Activated gamma-delta T cell treated with Interleukin-2 at 50 U/mL for 16 hours (primary cell): ENCODE results near the gene HSD11B2.
A peak's percentile ranks its signal among the peaks of the same experiment; 100 is the strongest.

Experiments used
- DNase-seq: peaks from one replicate; pipeline ENCODE4 v3.0.0-alpha.2; 2020

Gene HSD11B2

DNA sequence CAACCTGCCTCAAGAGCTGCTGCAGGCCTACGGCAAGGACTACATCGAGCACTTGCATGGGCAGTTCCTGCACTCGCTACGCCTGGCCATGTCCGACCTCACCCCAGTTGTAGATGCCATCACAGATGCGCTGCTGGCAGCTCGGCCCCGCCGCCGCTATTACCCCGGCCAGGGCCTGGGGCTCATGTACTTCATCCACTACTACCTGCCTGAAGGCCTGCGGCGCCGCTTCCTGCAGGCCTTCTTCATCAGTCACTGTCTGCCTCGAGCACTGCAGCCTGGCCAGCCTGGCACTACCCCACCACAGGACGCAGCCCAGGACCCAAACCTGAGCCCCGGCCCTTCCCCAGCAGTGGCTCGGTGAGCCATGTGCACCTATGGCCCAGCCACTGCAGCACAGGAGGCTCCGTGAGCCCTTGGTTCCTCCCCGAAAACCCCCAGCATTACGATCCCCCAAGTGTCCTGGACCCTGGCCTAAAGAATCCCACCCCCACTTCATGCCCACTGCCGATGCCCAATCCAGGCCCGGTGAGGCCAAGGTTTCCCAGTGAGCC, 5.8 kb downstream of the HSD11B2 start:
- DNase-seq, result no peak

DNA sequence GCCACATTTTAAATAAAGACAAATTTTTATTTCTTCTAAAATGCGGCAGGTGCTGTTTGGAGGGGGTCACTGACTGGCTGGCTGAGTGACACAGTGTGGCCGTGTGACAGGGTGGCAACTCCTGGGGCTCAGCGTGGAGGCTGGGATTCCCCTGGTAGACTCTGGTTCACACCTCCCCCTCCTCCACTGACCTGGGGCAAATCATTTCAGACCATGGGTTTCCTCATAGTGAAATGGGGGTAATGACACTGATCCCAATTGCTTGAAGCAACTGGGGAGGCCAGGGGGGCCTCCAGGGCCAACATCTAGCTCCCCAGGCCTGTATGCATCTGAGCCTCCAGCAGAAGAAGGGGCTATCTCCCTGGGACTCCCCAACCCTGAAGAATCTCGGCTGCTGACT, 6.6 kb downstream of the HSD11B2 start:
- DNase-seq, result no peak

DNA sequence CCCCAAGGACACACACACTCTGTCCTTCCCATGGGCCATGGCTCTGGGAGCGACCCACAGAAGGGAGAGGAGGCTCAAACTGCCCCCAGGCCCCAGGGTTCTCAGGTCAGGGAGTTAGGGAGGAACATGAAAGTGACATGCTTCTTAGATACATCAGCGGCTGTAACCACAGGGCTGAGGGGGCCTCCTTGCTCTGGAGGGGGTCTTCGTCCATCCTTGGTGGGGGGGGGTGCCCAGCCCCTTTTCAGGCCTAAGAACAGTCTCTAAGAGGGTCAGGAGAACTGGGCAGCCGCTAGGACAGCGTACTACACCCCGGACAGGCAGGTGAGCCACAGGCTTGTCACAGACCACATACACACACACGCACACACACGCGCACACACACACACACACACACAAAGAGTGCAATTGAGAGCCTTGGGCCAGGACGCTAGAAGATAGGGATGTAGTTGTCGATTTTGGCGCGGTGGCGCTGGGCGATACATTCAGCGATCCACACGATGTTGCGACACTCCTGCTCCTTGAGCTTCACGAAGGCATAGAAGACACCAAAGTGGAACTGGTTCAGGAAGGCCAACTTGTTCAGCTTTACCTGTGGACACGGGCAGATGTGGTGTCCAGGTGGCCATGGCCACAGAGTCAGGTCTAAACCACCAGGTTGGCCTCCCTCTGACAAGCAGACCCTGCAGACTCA, 7.3 kb downstream of the HSD11B2 start:
- no peak for DNase-seq

DNA sequence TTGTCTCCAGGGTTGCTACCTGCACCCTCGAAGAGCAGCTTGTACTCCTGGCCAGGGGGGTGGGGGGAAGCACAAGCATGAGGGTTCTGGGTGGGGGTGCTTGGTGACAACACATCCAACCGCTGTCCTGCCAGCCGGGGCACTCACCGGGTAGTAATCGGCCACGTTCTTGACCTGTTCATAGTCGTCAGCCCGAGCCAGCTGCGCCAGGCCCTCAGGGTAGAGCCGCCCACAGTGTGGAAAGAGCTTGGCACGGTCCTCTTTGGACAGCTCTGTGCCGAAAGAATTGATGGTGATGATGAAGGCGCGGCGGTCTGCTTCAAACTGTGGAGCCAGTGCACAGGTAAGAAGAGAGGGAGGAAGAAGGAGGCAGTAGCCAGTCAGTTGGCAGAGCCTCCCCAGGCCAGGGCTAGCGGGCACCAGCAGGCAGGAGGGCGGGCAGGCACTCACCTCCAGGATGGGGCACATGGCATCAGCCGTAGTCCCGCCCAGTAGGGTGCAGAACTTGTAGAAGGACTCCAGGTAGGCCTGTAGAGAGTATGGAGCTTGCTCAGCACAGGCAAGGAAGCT, 8.0 kb downstream of the HSD11B2 start:
- DNase-seq, result no peak

DNA sequence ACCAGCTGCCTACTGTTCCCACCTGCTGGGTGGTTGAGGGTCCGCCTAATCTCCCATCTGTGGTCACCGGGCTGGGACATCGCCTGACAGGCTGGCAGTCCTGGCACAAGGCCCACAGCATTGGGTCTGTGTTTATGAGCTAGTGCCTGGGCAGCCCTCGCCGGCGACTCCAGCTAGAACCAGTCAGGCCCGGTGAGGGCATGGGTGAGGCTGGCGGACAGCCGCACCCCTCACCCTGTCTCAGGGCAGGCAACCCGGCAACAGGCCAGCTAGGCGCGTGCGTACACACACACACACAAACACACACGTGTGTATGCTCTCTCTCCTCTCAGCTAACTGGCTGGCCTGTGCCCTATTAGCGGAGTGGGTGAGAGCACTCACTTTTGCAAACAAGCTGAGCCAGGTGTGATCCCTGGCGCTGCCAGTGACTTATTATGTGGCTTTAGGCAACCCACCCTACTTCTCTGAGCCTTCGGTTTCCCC, 10.4 kb downstream of the HSD11B2 start:
- DNase-seq, result no peak

DNA sequence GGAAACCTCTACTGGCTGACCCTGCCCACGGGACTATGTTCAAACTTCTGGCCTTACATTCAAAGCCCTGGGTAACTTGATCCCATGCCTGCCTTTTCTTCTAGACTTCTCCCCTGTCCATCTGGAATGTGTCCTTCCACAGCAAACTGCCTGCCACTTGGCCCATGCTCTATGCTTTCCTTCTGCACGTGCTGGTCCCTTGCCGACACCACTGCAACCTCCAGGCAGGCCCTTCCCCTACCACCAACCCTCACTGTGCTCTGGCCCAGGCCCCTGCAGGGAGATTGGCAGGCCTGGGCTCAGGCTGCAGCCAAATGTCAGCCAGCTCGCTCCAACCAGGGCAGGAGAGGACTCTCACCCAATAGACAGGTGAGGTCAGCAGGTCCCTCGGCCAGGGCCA, 11.0 kb downstream of the HSD11B2 start:
- no peak for DNase-seq

DNA sequence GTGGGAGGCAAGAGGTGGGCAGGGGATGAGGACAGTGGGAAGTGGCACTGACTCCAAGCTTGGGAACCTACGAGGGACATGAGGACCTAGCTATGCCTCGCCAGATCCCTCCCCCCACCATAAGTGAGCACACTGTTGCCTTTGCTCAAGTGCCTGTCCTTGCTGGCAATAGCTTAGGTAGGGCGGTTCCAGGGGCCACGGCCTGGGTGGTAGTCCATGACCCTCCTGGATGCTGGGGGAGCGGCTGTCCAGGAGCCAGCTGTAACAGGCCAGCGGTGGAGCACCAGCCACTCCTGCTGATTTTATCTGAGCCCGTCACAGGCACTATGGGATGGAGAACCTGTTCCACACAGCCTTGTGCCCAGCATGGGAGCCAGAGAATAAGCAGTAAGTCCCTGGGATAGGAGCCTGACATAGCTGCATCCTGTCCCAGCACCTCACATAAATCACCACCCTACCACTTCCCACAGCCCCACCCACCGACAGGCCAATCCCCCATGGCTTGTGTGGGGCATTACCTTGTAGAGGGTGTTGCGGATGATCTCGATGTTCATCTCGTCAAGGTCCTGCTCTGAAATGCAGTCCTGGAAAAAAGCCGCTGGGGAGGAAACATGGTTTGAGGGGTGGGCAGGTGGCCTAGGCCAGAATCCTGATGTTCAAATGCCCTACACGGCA, 11.8 kb downstream of the HSD11B2 start:
- DNase-seq, result no peak

DNA sequence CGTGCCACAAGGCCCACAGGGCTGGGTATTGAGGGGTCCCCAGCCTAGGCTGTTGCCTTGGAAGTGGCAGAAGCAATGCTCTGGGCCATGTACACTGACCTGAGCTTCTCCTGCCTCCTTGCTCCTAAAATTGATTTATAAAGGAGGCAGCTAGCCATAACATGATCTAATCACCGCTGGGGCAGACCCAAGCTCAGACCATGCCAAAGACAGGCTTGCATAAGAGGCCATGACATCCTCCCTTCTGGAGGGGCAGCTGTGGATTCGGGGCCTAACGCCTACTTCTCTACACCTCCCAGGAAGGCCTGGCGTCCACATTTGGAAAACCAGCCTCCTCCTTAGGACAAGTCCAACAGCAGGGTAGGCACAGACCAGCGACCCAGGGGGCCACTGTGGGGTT, 12.3 kb downstream of the HSD11B2 start:
- DNase-seq, result no peak

DNA sequence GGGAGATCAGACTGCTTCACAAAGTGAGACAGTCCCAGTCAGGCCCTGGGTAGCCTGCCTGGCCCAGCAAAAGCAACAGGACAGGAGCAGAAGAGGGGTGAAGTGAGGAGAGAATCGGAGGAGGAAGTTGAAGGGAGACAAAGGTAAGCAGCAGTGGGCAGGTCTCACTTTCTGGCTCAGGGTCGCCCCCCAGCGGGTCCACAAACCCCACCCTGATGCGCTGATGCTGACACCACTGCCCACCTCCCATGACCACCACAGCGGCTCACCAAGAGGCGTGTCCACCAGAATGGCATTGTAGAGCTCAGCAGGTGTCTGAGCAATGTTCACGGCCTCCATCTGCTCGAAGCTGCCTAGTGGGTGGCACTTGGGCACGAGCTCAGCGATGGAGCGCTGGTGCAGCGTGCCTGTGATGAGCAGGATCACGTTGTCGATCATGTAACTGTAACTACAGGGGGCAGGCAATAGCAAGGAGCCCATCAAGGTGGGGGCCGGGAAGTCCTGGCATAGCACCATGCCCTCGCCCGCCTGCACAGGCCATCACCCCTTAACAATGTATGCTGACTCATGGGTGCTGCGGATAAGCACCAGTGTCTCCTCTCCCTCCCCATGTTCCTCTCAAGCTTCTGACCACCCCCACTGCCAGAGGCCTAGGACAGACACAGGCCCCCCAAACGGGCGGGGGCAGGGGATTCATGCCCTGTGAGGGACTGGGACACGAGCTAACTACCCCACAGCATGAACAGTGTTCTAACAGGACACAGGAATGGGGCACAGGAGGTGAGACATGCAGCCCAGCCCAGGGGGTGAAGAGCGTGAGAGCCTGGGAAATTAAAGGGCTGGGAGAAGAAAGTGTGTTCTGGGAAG, 13.6 kb downstream of the HSD11B2 start:
- DNase-seq, result no peak

DNA sequence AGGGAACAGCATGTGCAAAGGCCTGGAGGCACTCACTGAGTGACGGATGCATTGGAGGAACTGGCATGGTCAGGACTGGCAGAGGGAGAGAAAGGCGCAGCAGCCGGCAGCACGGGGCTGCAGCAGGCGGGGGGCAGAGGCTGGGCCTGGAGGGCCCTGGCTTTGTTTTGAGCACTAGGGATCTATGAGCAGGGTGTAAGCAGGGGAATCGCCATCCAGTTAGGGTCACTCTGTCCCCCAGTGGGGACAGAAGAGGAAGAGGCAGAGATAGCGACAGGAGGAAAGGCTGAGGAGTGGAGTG, 14.2 kb downstream of the HSD11B2 start:
- no peak for DNase-seq

DNA sequence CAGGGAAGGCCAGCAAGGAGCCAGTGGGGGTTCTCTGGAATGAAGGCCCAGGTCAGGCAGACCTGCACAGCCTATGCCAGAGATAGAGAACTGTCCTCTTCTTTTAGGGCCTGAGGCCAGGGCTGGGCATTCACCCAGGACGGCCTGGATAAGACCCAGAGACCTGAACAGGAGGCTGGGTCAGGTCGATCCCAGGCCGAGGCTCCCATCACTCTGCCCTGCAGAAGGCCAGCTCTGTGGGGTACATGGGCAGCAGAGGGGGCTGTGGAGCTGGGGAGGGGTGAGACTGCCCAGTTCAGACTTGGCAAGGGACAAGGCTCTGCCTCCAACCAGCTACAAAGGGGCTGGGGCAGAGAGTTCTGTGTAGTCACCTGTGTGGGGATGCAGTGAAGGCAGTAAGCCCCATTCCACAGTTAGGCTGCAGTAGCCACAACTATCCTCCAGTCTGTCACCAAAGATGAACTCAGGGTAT, 14.6 kb downstream of the HSD11B2 start:
- no peak for DNase-seq

DNA sequence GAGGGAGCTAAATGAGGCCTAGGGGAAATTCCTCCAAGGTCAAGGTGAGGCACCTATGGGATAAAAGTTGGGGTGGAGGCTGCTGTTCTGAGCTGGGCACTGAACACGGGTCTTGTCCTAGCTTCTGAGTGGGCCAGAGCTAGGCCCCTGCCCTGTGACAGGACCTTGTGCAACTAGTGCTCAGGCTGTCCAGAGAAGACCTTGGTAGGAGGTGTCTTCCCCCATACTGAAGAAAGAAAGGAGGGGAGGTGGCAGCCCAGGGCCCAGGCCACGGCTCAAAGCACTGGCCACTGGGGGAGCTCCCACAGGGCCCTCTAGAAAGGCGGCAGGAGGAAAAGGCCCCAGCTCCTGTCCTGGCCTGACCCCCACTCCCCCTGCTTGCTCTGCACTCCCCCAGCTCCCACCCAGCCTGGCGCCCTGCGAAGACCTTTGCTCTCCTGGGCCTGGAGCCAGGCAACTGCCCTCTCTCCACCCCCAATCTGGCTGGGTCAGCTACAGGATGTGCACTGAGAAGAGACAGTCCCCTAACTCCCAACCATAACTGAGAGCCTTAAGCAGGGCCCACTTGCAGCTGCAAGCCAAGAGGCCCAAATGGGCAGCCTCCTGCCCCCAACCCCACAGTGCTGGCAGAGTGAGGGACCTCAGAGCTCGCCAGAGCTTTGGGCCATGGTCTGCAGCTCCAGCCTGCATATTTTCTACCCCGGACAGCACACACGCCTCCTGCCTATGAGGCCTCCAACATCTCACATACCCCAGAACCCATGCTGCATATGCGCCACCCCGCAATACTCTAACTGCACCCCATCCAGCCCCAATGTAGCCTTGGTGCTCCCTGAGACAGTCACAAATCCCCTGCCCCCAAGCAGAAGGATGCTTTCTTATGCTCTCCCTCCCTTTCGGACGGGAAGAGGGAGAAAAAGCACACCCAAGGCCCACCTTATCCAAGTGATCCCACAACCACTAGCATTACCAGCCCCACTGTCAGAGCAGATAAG, 15.3 kb downstream of the HSD11B2 start:
- no peak for DNase-seq

DNA sequence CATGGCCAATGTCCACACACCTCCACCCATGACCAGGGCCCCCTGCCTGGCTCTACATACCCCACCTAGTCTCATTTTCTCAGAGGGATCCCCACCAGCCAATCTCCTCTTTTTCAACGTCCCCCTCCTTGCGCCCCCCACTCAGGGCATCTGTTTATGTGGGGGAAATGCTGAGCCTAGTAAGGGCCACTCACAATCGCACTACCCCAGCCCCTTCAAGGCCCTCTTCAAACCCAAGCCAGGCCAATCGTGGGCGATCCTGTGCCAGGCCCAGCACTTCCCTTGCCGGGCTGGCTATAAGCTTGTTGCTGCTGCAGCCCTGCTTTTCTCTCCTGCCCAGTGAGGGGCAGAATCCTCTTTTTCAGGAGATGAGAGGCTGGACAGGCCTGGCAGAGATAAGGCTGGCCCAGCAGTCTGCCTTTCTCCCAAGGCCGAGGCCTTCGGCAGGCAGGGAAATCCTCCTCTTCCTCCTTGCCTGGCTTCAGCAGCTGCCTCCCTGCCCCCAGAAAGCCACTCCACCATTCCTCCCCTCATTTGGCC, 16.1 kb downstream of the HSD11B2 start:
- DNase-seq, result no peak

DNA sequence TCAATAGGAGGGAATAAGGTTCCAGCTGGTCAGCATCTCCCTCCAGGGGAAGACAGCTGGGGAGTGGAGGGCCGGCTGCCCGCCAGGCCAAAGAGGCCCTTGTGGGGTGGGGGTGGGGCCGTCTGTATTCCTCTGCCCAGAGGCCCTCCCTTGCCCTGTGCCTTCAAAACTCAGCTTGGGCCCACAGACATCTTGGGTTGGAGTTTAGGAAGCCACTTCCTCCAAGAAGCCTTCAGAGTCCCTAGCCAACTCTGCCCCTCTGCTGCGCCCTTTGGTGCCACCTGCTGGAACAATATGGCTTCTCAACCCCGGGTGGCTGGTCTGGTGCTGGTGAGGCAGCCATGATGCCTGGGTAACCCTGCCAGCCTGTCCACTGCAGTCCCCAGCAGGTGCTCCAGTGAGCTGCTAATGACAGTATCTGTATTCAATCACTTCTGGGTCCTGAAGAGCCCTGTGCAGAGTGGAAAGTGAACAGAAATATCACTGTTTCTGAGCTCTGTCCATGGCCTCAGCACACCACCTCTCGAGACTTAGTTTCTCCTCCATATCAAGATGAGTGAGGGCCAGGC, 16.7 kb downstream of the HSD11B2 start:
- DNase-seq, result peak; percentile 30

DNA sequence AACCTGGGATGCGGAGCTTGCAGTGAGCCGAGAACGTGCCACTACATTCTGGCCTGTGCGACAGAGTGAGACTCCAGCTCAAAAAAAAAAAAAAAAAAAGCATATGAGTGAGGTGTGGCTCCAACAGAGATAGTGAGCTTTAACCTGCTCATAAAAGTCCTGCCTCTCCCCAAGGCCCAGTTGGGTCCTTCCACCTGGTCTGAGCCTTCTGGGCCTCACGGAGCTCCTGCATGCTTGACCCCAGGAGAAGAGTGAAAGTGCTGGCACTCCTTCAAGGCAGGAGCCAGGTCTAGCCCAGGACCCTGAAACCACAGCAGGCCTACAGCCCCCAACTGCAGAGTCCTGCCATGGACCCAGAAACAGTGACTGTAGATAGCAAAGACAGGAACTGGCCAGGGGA, 17.7 kb downstream of the HSD11B2 start:
- DNase-seq, result no peak

DNA sequence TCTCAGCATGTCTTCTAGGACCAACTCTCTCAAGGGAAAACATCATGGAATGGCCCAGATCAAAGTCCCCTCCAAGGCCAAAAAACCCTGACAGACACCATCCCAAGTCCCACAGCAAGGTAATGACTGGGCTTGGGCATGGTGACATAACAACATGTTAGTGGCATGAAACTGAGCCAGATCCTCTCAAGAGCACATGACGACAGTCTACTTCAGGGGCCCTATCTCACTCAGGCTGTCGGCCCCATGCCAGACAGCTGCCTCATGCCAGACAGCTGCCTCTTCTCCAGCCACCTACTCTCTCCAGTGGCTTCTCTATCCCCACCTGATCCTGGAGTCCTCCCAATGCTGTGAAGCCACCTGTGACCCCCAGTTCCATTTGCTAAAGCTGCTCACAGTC, 18.4 kb downstream of the HSD11B2 start:
- DNase-seq, result no peak

DNA sequence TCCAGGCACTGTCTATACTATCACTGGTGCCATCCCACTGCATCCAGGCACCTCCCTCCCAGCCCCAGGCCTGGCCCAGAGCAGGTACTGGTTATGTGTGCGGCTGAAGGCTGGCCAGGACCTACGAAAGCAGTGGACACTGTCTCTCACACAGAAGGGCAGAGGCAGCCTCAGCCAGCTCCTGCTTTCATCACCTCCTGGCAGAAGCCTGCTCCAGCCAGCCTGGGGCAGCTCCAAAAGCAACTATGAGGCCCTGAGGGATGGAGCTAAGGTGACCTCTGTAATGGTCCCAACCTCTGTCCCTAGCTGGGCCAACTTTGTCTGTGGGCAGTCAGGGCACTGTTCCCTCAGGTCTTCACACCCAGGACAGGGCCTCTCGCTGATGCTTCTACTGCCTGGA, 18.8 kb downstream of the HSD11B2 start:
- no peak for DNase-seq

DNA sequence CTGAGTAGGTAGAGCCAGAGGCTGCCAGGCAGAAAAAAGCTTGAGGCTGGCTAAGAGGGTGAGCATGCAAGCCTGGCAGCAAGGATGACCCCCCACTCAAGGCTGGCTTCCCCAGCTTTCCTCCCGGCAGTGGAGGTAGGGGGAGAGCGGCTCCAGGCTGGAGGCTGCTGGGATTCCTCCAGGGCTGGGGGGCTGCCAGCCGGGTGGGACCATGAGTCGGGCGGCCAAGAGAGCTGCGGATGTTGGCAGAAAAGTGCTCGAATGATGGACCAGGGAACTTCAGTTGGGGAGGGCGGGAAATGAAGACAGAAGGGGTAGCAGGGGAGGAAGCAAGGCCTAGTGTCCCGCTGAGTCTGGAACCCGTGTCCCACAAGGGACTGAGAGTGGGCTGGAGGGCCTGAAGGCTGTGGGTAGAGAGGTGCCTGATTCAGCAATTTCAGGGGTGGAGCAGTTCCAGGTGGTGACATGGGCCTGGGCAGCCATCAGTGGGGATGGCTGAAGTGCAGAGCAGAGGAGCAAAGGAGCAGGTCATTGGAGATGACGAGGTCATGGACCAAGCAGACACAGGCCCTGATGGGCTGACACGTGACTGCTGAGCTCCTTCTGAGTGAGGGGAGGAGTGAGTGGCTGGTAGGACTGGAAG, 20.3 kb downstream of the HSD11B2 start:
- DNase-seq, result no peak

DNA sequence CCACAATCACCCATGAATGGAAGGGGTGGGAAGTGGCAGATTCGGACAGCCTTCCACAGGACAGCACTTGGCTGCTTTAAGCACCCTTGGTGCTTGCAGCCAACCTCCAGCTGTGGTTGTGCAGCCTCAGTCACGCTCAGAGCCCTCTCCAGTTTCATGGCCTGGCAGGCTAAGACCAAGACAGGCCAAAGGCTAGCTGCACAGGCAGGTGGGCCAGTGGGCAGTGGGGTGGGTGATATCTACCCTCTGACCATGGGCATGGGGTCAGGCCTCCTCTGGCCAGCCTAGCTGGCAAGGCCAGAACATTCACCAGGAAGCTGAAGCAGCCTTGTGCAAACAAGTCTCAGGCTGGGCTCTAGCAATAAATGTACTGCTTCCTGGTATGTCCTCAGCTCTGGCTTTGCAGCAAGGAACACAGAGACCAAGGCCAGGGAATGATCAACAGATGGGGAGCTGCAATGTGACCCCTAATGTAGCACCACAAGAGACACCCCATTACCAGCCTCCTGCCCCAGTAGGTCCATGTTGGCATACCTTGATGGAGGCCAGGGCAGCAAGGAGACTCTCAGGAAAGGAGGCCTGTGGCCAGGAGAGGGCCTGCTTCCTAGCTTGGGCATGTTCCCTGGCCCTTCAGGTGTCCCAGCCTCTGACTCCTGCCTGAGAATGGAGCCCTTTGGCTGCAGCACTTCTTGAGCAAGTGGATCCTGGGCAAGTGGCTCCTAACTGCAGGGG, 20.9 kb downstream of the HSD11B2 start:
- no peak for DNase-seq

DNA sequence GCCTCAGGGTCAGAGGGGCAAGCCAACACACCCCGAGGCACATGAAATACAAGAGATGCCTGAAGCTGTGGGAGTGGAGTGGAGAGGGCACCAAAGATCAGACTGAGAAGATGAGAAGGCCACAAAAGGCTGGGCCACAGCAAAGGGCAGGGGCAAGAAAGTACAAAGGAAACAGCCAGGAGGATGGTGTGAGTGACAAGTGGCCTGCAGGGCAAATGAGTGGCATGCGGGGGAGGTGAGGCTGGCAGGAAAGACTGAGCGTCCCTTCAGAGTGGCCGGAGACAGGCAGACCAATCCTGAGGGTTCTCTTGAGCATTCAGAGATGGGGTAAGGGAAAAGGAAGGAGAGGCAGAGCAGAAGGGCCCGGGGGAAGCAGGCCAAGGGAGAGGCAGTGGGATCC, 23.2 kb downstream of the HSD11B2 start:
- no peak for DNase-seq
